PC-3 (cell line): ENCODE results near the gene CD248. TPM values are rescaled to one million over a fixed set of nuclear protein-coding genes. Genes with fewer than 3 reads are reported as not detected.

ENCODE experiments used
- ATAC-seq: fragments of 200-7000 bp; cut with Tn5 transposase; 2 replicates; pipeline ENCODE4 v1.9.1; 2020; ENCODE audit warnings: mild to moderate bottlenecking, moderate library complexity
- BruUV-seq: library from RNA; stranded (reverse); fragments of 400-500 nt; replicated peaks from 2 replicates; lab custom pipeline; 2021; lab: Mats Ljungman, UMichigan
- CTCF ChIA-PET: fragments of 300-600 bp; sonication (Branson Sonifier 250); formaldehyde crosslinking; loops from one replicate; lab custom pipeline; 2022; ENCODE audit warnings: antibody characterized with exemption; lab: Charles Lee
- POLR2A ChIA-PET: fragments of 300-600 bp; sonication (Branson Sonifier 250); formaldehyde crosslinking; loops from one replicate; lab custom pipeline; 2022; ENCODE audit warnings: antibody characterized with exemption; ENCODE audit not compliant: unreplicated experiment; lab: Charles Lee
- DNase-seq: peaks from one replicate; pipeline ENCODE4 v3.0.0-alpha.2; 2015
- H2AFZ ChIP-seq: fragments of 300-600 bp; sonication (generic); 2 replicates; pipeline ENCODE4 v1.6.0; 2016; ENCODE audit warnings: antibody characterized with exemption, low read length
- H3F3A ChIP-seq: fragments of 300-600 bp; sonication (generic); one replicate; pipeline ENCODE4 v1.6.0; 2017; ENCODE audit warnings: antibody characterized with exemption, low read length, control low read depth, mild to moderate bottlenecking; ENCODE audit not compliant: unreplicated experiment
- H3K27ac ChIP-seq: fragments of 300-600 bp; sonication (generic); 2 replicates; pipeline ENCODE4 v1.5.1; 2016; ENCODE audit warnings: mild to moderate bottlenecking, low read length
- H3K27me3 ChIP-seq: fragments of 300-600 bp; sonication (generic); 2 replicates; pipeline ENCODE4 v1.6.1; 2016; ENCODE audit warnings: low read length, mixed read lengths
- H3K36me3 ChIP-seq: fragments of 300-600 bp; sonication (generic); 2 replicates; pipeline ENCODE4 v1.6.1; 2016; ENCODE audit warnings: low read depth, mixed run types, low read length, mixed read lengths
- H3K4me1 ChIP-seq: fragments of 300-600 bp; sonication (generic); 2 replicates; pipeline ENCODE4 v1.5.1; 2016; ENCODE audit warnings: low read length; ENCODE audit not compliant: insufficient read depth
- H3K4me2 ChIP-seq: fragments of 300-600 bp; sonication (generic); 2 replicates; pipeline ENCODE4 v1.6.0; 2016; ENCODE audit warnings: low read length
- H3K4me3 ChIP-seq: fragments of 300-600 bp; sonication (generic); 2 replicates; pipeline ENCODE4 v1.5.1; 2016; ENCODE audit warnings: mild to moderate bottlenecking, low read length, mixed read lengths
- H3K79me2 ChIP-seq: fragments of 300-600 bp; sonication (generic); 2 replicates; pipeline ENCODE4 v1.6.1; 2017; ENCODE audit warnings: low read length, mixed read lengths
- H3K9ac ChIP-seq: fragments of 300-600 bp; sonication (generic); 2 replicates; pipeline ENCODE4 v1.6.0; 2016; ENCODE audit warnings: mild to moderate bottlenecking, low read length
- H3K9me2 ChIP-seq: fragments of 300-600 bp; sonication (generic); replicated peaks from 2 replicates; pipeline ENCODE4 v1.6.1; 2016; ENCODE audit warnings: mixed run types, low read length, mixed read lengths
- H3K9me3 ChIP-seq: fragments of 300-600 bp; sonication (generic); 2 replicates; pipeline ENCODE4 v1.6.1; 2016; ENCODE audit warnings: low read length, mixed read lengths
- H4K20me1 ChIP-seq: fragments of 300-600 bp; sonication (generic); 2 replicates; pipeline ENCODE4 v1.6.1; 2016; ENCODE audit warnings: low read length, mixed read lengths
- EZH2 ChIP-seq: fragments of 300-600 bp; sonication (generic); IDR thresholded peaks from one replicate; pipeline ENCODE4 v1.6.1; 2017; ENCODE audit warnings: antibody characterized with exemption, mild to moderate bottlenecking, low read length; ENCODE audit not compliant: unreplicated experiment
- EZH2phosphoT487 ChIP-seq: fragments of 300-600 bp; sonication (generic); IDR thresholded peaks from 2 replicates; pipeline ENCODE4 v1.6.1; 2018; ENCODE audit warnings: mild to moderate bottlenecking, antibody characterized with exemption, low read length, borderline replicate concordance
- intact Hi-C: fragments of 100-400 bp; cut with micrococcal nuclease; formaldehyde crosslinking; loops from 2 replicates; pipeline ENCODE4 v1.9.0; 2023
- total RNA-seq: library from RNA; depleted of rRNA; stranded (reverse); fragments of >200 nt; gene quantifications from 2 replicates; pipeline ENCODE4 v1.2.3, GENCODE V29; 2014
- TF ChIP-seq, protein P1 (sequence below): fragments of 300-600 bp; sonication (generic); conservative IDR thresholded peaks from 2 replicates; pipeline ENCODE4 v1.5.1; 2017; ENCODE audit warnings: antibody characterized with exemption, low read depth, mild to moderate bottlenecking, low read length

The CD248 gene
- total RNA-seq, 1 experiment from 2014 or later, result not detected

DNA sequence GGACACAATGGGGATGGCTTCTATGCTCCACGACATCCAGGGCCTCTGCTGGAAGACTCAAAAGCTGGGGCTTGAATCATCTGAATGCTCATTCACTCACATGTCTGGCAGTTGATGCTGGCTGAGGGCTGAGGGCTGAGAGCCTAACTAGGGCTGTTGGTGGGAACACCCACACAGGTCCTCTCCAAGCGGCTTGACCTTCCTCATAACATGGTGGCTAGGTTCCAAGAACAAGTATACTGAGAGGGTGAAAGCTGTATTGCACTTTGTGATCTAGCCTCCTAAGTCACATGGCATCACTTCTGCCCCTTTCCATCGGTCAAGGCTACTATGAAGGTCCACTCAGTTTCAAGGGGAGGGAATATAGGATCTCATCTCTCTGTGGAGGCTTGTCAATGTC is 17.7 kb downstream of the CD248 start:
- H3K4me2 ChIP-seq, result no peak overlapping the region
- ATAC-seq (no peak), DNase-seq (no peak)
- H2AFZ ChIP-seq, result no peak overlapping the region
- H3K36me3 ChIP-seq, result no peaks in the 10 kb centered on the region
- H3K9me3 ChIP-seq, result no peaks in the 10 kb centered on the region
- no peak overlapping the region for H3K9ac ChIP-seq
- no peaks in the 10 kb centered on the region for H3K27me3 ChIP-seq
- CTCF ChIA-PET, result no interaction called here
- POLR2A ChIA-PET, result no interaction called here
- intact Hi-C loops, result no loop called here
- no TSS peak for BruUV-seq
- no peaks in the 10 kb centered on the region for H4K20me1 ChIP-seq
- H3K27ac ChIP-seq, result no peak overlapping the region
- TF ChIP-seq, protein P1, sequence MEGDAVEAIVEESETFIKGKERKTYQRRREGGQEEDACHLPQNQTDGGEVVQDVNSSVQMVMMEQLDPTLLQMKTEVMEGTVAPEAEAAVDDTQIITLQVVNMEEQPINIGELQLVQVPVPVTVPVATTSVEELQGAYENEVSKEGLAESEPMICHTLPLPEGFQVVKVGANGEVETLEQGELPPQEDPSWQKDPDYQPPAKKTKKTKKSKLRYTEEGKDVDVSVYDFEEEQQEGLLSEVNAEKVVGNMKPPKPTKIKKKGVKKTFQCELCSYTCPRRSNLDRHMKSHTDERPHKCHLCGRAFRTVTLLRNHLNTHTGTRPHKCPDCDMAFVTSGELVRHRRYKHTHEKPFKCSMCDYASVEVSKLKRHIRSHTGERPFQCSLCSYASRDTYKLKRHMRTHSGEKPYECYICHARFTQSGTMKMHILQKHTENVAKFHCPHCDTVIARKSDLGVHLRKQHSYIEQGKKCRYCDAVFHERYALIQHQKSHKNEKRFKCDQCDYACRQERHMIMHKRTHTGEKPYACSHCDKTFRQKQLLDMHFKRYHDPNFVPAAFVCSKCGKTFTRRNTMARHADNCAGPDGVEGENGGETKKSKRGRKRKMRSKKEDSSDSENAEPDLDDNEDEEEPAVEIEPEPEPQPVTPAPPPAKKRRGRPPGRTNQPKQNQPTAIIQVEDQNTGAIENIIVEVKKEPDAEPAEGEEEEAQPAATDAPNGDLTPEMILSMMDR, result no peak
- TF ChIP-seq EZH2 (no peak), EZH2phosphoT487 (no peak)
- no peaks in the 10 kb centered on the region for H3F3A ChIP-seq
- H3K79me2 ChIP-seq, result no peaks in the 10 kb centered on the region
- H3K9me2 ChIP-seq, result no peaks in the 10 kb centered on the region
- H3K4me3 ChIP-seq, result no peak overlapping the region
- no peaks in the 10 kb centered on the region for H3K4me1 ChIP-seq

DNA sequence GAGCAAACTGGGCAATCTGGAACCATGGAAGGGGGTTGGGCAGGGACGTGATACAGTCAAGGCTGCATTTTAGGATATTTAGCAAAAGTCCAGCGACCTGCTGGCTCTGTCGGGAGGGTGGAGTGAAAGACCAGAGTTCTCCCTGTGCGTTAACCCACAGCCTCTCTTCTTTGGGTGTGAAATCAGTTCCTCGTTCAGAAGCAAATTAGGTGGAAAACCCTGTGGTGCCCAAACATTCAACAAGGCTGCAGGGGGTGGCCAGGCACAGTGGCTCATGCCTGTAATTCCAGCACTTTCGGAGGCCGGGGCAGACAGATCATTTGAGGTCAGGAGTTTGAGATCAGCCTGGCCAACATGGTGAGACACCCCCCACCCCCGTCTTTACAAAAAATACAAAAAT is 19.2 kb downstream of the CD248 start:
- TF ChIP-seq EZH2 (no peak), EZH2phosphoT487 (no peak)
- TF ChIP-seq, protein P1, result no peak
- H3F3A ChIP-seq, result no peaks in the 10 kb centered on the region
- no peaks in the 10 kb centered on the region for H4K20me1 ChIP-seq
- no peak for ATAC-seq
- H3K27me3 ChIP-seq, result peaks cover 4% of the 10 kb centered on the region; the same call in 1 of the 2 replicates
- no peaks in the 10 kb centered on the region for H3K4me1 ChIP-seq
- H3K36me3 ChIP-seq, result no peaks in the 10 kb centered on the region
- H3K9ac ChIP-seq, result no peak overlapping the region
- CTCF ChIA-PET, result no interaction called here
- H3K9me3 ChIP-seq, result no peaks in the 10 kb centered on the region
- H3K4me2 ChIP-seq, result no peak overlapping the region
- intact Hi-C loops, result no loop called here
- no peaks in the 10 kb centered on the region for H3K9me2 ChIP-seq
- no TSS peak for BruUV-seq
- no peak for DNase-seq
- POLR2A ChIA-PET, result no interaction called here
- H3K79me2 ChIP-seq, result no peaks in the 10 kb centered on the region
- no peak overlapping the region for H3K4me3 ChIP-seq
- H2AFZ ChIP-seq, result no peak overlapping the region
- H3K27ac ChIP-seq, result no peak overlapping the region

DNA sequence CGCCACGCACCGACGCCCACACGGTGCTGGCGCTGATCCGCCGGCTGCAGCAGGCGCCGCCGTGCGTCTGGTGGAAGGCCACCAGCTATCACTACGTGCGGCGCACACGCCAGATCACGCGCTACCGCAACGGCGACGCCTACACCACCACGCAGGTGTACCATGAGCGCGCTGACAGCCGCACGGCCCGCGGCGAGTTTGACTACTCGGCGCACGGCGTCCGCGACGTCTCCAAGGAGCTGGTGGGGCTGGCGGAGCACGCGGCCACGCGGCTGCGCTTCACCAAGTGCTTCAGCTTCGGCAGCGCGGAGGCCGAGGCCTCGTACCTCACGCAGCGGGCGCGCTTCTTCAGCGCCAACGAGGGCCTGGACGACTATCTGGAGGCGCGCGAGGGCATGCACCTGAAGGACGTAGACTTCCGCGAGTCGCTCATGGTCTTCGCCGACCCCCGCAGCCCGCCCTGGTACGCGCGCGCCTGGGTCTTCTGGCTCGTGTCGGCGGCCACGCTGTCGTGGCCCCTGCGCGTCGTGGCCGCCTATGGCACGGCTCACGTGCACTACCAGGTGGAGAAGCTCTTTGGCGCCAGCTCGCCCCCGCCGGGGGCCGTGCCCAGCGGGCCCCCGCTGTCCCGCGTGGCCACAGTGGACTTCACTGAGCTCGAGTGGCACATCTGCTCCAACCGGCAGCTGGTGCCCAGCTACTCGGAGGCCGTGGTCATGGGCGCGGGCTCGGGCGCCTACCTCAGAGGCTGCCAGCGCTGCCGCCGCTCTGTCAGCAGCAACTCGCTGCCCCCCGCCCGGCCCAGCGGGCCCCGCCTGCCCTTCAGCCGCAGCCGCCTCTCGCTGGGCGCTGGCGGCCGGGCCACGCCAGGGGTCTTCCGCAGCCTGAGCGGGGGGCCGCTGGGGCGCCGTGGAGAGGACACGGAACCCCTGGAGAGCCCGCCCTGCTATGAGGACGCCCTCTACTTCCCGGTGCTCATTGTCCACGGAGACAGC is 21.9 kb downstream of the CD248 start:
- H3K9me2 ChIP-seq, result no peaks in the 10 kb centered on the region
- H3K9ac ChIP-seq, result no peak overlapping the region
- no peaks in the 10 kb centered on the region for H3K9me3 ChIP-seq
- ATAC-seq, result no peak
- BruUV-seq, result no TSS peak
- intact Hi-C loops, result no loop called here
- TF ChIP-seq, protein P1, result no peak
- TF ChIP-seq EZH2phosphoT487 (no peak), EZH2 (no peak)
- peaks cover 12% of the 10 kb centered on the region for H3K27me3 ChIP-seq
- H3K36me3 ChIP-seq, result no peaks in the 10 kb centered on the region
- H2AFZ ChIP-seq, result no peak overlapping the region
- H3K79me2 ChIP-seq, result no peaks in the 10 kb centered on the region
- ChIA-PET POLR2A (no interaction called here), CTCF (no interaction called here)
- H3K4me2 ChIP-seq, result no peak overlapping the region
- H4K20me1 ChIP-seq, result no peaks in the 10 kb centered on the region
- H3K4me1 ChIP-seq, result peaks cover 5% of the 10 kb centered on the region
- no peak overlapping the region for H3K27ac ChIP-seq
- no peak for DNase-seq
- H3F3A ChIP-seq, result no peaks in the 10 kb centered on the region
- H3K4me3 ChIP-seq, result no peak overlapping the region
